ENCODE measurements around the gene MDM2.

The MDM2 gene

DNA sequence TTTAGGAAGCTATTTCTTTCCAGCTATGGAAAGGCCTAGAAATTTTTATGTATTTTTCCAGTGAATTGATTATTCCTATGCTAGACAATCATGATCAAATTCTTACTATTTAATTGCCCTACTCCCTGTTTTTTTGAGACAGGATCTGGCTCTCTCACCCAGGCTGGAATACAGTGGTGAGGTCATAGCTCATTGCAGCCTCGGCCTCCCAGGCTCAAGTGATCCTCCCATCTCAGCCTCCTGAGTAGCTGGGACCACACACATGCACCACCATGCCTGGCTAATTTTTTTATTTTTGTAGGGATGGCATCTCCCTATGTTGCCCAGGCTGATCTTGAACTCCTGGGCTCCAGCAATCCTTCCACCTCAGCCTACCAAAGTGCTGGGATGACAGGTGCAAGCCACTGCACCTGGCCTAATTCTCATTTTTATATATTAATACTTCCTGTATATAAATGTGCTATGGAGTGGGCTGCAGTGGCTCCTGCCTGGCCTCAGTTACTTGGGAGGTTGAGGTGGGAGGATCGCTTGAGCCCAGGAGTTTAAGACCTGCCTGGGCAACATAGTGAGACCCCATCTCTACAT lies 16.0 kb upstream of the MDM2 start:
- H3K27me3 ChIP-seq (ENCODE audit: insufficient read depth, low read length) = no peaks in the 10 kb centered on the region
- no peaks in the 10 kb centered on the region for H3K79me2 ChIP-seq (ENCODE audit: insufficient read depth, low read length)
- H3K36me3 ChIP-seq (ENCODE audit: insufficient read depth, low read length) = no peaks in the 10 kb centered on the region
- no peaks in the 10 kb centered on the region for H4K20me1 ChIP-seq (ENCODE audit: insufficient read depth, low read length)
- TF ChIP-seq, protein P1, sequence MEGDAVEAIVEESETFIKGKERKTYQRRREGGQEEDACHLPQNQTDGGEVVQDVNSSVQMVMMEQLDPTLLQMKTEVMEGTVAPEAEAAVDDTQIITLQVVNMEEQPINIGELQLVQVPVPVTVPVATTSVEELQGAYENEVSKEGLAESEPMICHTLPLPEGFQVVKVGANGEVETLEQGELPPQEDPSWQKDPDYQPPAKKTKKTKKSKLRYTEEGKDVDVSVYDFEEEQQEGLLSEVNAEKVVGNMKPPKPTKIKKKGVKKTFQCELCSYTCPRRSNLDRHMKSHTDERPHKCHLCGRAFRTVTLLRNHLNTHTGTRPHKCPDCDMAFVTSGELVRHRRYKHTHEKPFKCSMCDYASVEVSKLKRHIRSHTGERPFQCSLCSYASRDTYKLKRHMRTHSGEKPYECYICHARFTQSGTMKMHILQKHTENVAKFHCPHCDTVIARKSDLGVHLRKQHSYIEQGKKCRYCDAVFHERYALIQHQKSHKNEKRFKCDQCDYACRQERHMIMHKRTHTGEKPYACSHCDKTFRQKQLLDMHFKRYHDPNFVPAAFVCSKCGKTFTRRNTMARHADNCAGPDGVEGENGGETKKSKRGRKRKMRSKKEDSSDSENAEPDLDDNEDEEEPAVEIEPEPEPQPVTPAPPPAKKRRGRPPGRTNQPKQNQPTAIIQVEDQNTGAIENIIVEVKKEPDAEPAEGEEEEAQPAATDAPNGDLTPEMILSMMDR (IDR thresholded peaks at IDR 0.05; ENCODE audit: low read length) = no peak
- TF ChIP-seq EZH2 (IDR thresholded peaks at IDR 0.05; ENCODE audit: borderline replicate concordance, low read length) = no peak
- H3K27ac ChIP-seq (ENCODE audit: low read depth, low read length, poor library complexity, severe bottlenecking) = peak overlapping the region; percentile 89
- H3F3A ChIP-seq (ENCODE audit: insufficient read depth, low read length) = no peaks in the 10 kb centered on the region; the same call in 1 of the 2 replicates
- H3K4me2 ChIP-seq (ENCODE audit: low read length) = no peak overlapping the region
- H2AFZ ChIP-seq (ENCODE audit: low read length) = no peak overlapping the region
- H3K4me1 ChIP-seq (ENCODE audit: insufficient read depth, low read length, severe bottlenecking) = peaks cover 76% of the 10 kb centered on the region
- no peaks in the 10 kb centered on the region for H3K9me2 ChIP-seq (ENCODE audit: low read depth, low read length)
- no peak overlapping the region for H3K4me3 ChIP-seq (ENCODE audit: low read depth, low read length, poor library complexity, severe bottlenecking)
- no peaks in the 10 kb centered on the region for H3K9me3 ChIP-seq (ENCODE audit: low read length)
- H3K9ac ChIP-seq (ENCODE audit: low read length) = no peak overlapping the region

DNA sequence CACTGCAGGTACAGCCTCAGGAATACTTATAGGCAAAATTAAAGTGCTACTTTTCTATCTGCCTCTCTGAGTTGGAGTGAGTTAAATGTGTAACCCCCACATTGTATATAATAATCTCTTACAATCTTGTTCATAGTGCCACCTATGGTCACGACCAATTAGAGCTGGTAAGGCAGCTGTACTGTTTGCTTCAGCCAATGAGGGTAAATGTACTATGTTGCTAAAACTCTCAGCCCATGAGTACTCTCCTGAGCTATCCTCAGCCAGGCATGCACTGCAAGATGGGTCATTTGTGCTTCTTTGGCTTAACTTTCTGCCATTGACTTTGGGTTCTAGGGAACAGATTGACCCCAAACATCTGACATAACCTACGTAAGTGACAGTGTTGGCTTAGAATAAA lies 15.0 kb upstream of the MDM2 start:
- H3K4me3 ChIP-seq (ENCODE audit: low read depth, low read length, poor library complexity, severe bottlenecking) = peak overlapping the region; percentile 39
- peak overlapping the region; percentile 89 for H3K27ac ChIP-seq (ENCODE audit: low read depth, low read length, poor library complexity, severe bottlenecking)
- no peak overlapping the region for H2AFZ ChIP-seq (ENCODE audit: low read length)
- no peaks in the 10 kb centered on the region for H3F3A ChIP-seq (ENCODE audit: insufficient read depth, low read length)
- H3K36me3 ChIP-seq (ENCODE audit: insufficient read depth, low read length) = no peaks in the 10 kb centered on the region
- peak overlapping the region; percentile 55 for H3K9ac ChIP-seq (ENCODE audit: low read length)
- no peaks in the 10 kb centered on the region for H3K79me2 ChIP-seq (ENCODE audit: insufficient read depth, low read length)
- H3K4me2 ChIP-seq (ENCODE audit: low read length) = peak overlapping the region; percentile 54
- H3K27me3 ChIP-seq (ENCODE audit: insufficient read depth, low read length) = no peaks in the 10 kb centered on the region
- H3K9me2 ChIP-seq (ENCODE audit: low read depth, low read length) = no peaks in the 10 kb centered on the region
- peaks cover 66% of the 10 kb centered on the region for H3K4me1 ChIP-seq (ENCODE audit: insufficient read depth, low read length, severe bottlenecking)
- H3K9me3 ChIP-seq (ENCODE audit: low read length) = no peaks in the 10 kb centered on the region
- H4K20me1 ChIP-seq (ENCODE audit: insufficient read depth, low read length) = no peaks in the 10 kb centered on the region
- TF ChIP-seq, protein P1 (IDR thresholded peaks at IDR 0.05; ENCODE audit: low read length) = no peak
- TF ChIP-seq EZH2 (IDR thresholded peaks at IDR 0.05; ENCODE audit: borderline replicate concordance, low read length) = no peak

DNA sequence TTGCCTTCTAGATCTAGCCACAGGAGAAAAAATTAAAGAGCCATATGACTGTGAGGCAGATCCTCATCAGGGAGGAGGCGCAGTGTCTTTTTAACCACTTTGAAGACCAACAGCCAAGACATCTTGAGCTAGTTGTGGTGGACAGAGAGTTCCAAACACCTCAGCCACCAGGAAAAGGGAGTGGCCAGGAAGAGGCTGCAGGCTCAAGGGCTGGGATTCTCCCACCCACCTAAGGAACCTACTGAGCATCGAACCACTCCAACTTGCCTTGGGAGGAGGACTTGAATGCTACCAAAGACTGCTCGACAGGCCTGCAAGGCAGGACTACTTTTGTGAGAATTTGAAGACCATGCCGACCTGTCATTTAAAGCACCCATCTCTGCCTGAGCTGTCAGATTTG lies 14.5 kb upstream of the MDM2 start:
- Histone ChIP-seq H3K9me2 (ENCODE audit: low read depth, low read length) (no peaks in the 10 kb centered on the region), H3K9me3 (ENCODE audit: low read length) (no peaks in the 10 kb centered on the region), H3K27me3 (ENCODE audit: insufficient read depth, low read length) (no peaks in the 10 kb centered on the region), H2AFZ (ENCODE audit: low read length) (no peak overlapping the region), H3K79me2 (ENCODE audit: insufficient read depth, low read length) (no peaks in the 10 kb centered on the region), H3K4me2 (ENCODE audit: low read length) (peak overlapping the region; percentile 54), H3K4me1 (ENCODE audit: insufficient read depth, low read length, severe bottlenecking) (peaks cover 61% of the 10 kb centered on the region), H3K36me3 (ENCODE audit: insufficient read depth, low read length) (no peaks in the 10 kb centered on the region), H3K9ac (ENCODE audit: low read length) (peak overlapping the region; percentile 55), H4K20me1 (ENCODE audit: insufficient read depth, low read length) (no peaks in the 10 kb centered on the region), H3K4me3 (ENCODE audit: low read depth, low read length, poor library complexity, severe bottlenecking) (peak overlapping the region; percentile 39), H3F3A (ENCODE audit: insufficient read depth, low read length) (no peaks in the 10 kb centered on the region), H3K27ac (ENCODE audit: low read depth, low read length, poor library complexity, severe bottlenecking) (peak overlapping the region; percentile 89)
- TF ChIP-seq, protein P1 (IDR thresholded peaks at IDR 0.05; ENCODE audit: low read length) = no peak
- no peak for TF ChIP-seq EZH2 (IDR thresholded peaks at IDR 0.05; ENCODE audit: borderline replicate concordance, low read length)

Data from OCI-LY1 (cell line).